GM23338 (cell line): ENCODE data around the gene NAA11. TPM values are rescaled to one million over a fixed set of nuclear protein-coding genes. Genes with fewer than 3 reads are reported as not detected.

Source experiments
- ATAC-seq: fragments of 200-7000 bp; cut with Tn5 transposase; 3 replicates; pipeline ENCODE4 v1.9.1; 2020
- DNase-seq: peaks from one replicate; pipeline ENCODE4 v3.0.0-alpha.2; 2015; ENCODE audit warnings: low spot score
- H2AFZ ChIP-seq: fragments of 200-600 bp; sonication (generic); 2 replicates; pipeline ENCODE4 v1.8.0; 2016; ENCODE audit warnings: antibody characterized with exemption, mild to moderate bottlenecking, moderate library complexity
- H3F3A ChIP-seq: fragments of 200-600 bp; sonication (generic); replicated peaks from 2 replicates; pipeline ENCODE4 v1.8.0; 2017; ENCODE audit warnings: antibody characterized with exemption, mixed run types, low read depth
- H3K27ac ChIP-seq: fragments of 200-600 bp; sonication (generic); 2 replicates; pipeline ENCODE4 v1.6.1; 2016; ENCODE audit warnings: low read depth
- H3K27me3 ChIP-seq: fragments of 200-600 bp; sonication (generic); 2 replicates; pipeline ENCODE4 v1.8.0; 2016; ENCODE audit warnings: mild to moderate bottlenecking, mixed run types, moderate library complexity; ENCODE audit not compliant: insufficient read depth
- H3K36me3 ChIP-seq: fragments of 200-600 bp; sonication (generic); 2 replicates; pipeline ENCODE4 v1.8.0; 2016; ENCODE audit warnings: mild to moderate bottlenecking; ENCODE audit not compliant: insufficient read depth
- H3K4me1 ChIP-seq: fragments of 200-600 bp; sonication (generic); 2 replicates; pipeline ENCODE4 v1.8.0; 2016; ENCODE audit warnings: mild to moderate bottlenecking, moderate library complexity; ENCODE audit not compliant: insufficient read depth
- H3K4me2 ChIP-seq: fragments of 200-600 bp; sonication (generic); 2 replicates; pipeline ENCODE4 v1.7.1; 2017; ENCODE audit warnings: mixed run types
- H3K4me3 ChIP-seq: fragments of 200-600 bp; sonication (generic); 2 replicates; pipeline ENCODE4 v1.6.1; 2016; ENCODE audit warnings: mixed run types
- H3K79me2 ChIP-seq: fragments of 200-600 bp; sonication (generic); replicated peaks from 2 replicates; pipeline ENCODE4 v1.8.0; 2017; ENCODE audit warnings: mild to moderate bottlenecking; ENCODE audit not compliant: insufficient read depth
- H3K9me2 ChIP-seq: fragments of 200-600 bp; sonication (generic); 2 replicates; pipeline ENCODE4 v1.8.0; 2017; ENCODE audit not compliant: insufficient read depth
- H4K20me1 ChIP-seq: fragments of 200-600 bp; sonication (generic); replicated peaks from 2 replicates; pipeline ENCODE4 v1.8.0; 2017; ENCODE audit warnings: mild to moderate bottlenecking; ENCODE audit not compliant: insufficient read depth
- H3K27ac Mint-ChIP-seq: 2 replicates; pipeline ENCODE4 v1.8.0; 2020; ENCODE audit warnings: inconsistent platforms, mild to moderate bottlenecking, moderate library complexity, mixed read lengths
- H3K27me3 Mint-ChIP-seq: 3 replicates; pipeline ENCODE4 v1.8.0; 2022; ENCODE audit warnings: low read depth, mild to moderate bottlenecking, moderate library complexity, mixed read lengths, inconsistent platforms; ENCODE audit not compliant: insufficient read depth, poor library complexity
- H3K36me3 Mint-ChIP-seq: 3 replicates; pipeline ENCODE4 v1.8.0; 2021; ENCODE audit warnings: low read depth, mild to moderate bottlenecking, inconsistent platforms, moderate library complexity, mixed read lengths
- H3K4me1 Mint-ChIP-seq: 3 replicates; pipeline ENCODE4 v1.8.0; 2020; ENCODE audit warnings: mild to moderate bottlenecking, inconsistent platforms, mixed read lengths
- H3K4me3 Mint-ChIP-seq: 3 replicates; pipeline ENCODE4 v1.8.0; 2021; ENCODE audit warnings: moderate library complexity, mild to moderate bottlenecking, inconsistent platforms, mixed read lengths
- H3K9me3 Mint-ChIP-seq: 3 replicates; pipeline ENCODE4 v1.8.0; 2020; ENCODE audit warnings: moderate library complexity, mild to moderate bottlenecking, inconsistent platforms, mixed read lengths
- CREB1 ChIP-seq: fragments of 250-450 bp; sonication (Bioruptor Pico); IDR thresholded peaks from 2 replicates; pipeline ENCODE4 v1.5.0; 2020; ENCODE audit warnings: low read depth, mild to moderate bottlenecking, moderate library complexity
- CTCF ChIP-seq, 2 experiments: fragments of 200-600 bp in 1 of 2; sonication (generic) in 1 of 2; conservative IDR thresholded peaks; 2 replicates each; pipeline versions ENCODE4 v1.5.1 to v1.6.1; 2016 to 2017; ENCODE audit warnings: antibody characterized with exemption in 2 of 2, low read depth in 2 of 2, mild to moderate bottlenecking in 2 of 2, moderate library complexity in 1 of 2
- ETS1 ChIP-seq: IDR thresholded peaks from 2 replicates; pipeline ENCODE4 v1.6.1; 2016; ENCODE audit warnings: antibody characterized with exemption
- EZH2 ChIP-seq: fragments of 200-600 bp; sonication (generic); IDR thresholded peaks from one replicate; pipeline ENCODE4 v1.8.0; 2017; ENCODE audit warnings: antibody characterized with exemption, mild to moderate bottlenecking, low read depth; ENCODE audit not compliant: unreplicated experiment
- EZH2phosphoT487 ChIP-seq: fragments of 200-600 bp; sonication (generic); IDR thresholded peaks from one replicate; pipeline ENCODE4 v1.8.1; 2018; ENCODE audit warnings: antibody characterized with exemption; ENCODE audit not compliant: unreplicated experiment
- JUNB ChIP-seq: IDR thresholded peaks from one replicate; pipeline ENCODE4 v1.6.1; 2016; ENCODE audit warnings: antibody characterized with exemption; ENCODE audit not compliant: unreplicated experiment
- NANOG ChIP-seq: IDR thresholded peaks from 2 replicates; pipeline ENCODE4 v1.6.1; 2016; ENCODE audit warnings: antibody characterized with exemption, borderline replicate concordance
- POLR2AphosphoS5 ChIP-seq: IDR thresholded peaks from 2 replicates; pipeline ENCODE4 v1.6.1; 2016; ENCODE audit warnings: antibody characterized with exemption, low read depth
- REST ChIP-seq: IDR thresholded peaks from one replicate; pipeline ENCODE4 v1.6.1; 2018; ENCODE audit warnings: antibody characterized with exemption; ENCODE audit not compliant: unreplicated experiment
- STAT1 ChIP-seq: IDR thresholded peaks from one replicate; pipeline ENCODE4 v1.6.1; 2016; ENCODE audit warnings: antibody characterized with exemption; ENCODE audit not compliant: unreplicated experiment
- ZNF114 ChIP-seq: fragments of 250-450 bp; sonication (Bioruptor Pico); IDR thresholded peaks from 2 replicates; pipeline ENCODE4 v1.5.0; 2020; ENCODE audit warnings: mild to moderate bottlenecking, moderate library complexity
- ZNF331 ChIP-seq: fragments of 250-450 bp; sonication (Bioruptor Pico); IDR thresholded peaks from 2 replicates; pipeline ENCODE4 v1.5.0; 2020; ENCODE audit warnings: low read depth, mild to moderate bottlenecking, moderate library complexity
- ZNF462 ChIP-seq: fragments of 250-450 bp; sonication (Bioruptor Pico); IDR thresholded peaks from 2 replicates; pipeline ENCODE4 v1.5.0; 2020; ENCODE audit warnings: mild to moderate bottlenecking, moderate library complexity
- polyA plus RNA-seq: library from polyadenylated mRNA; unstranded; fragments of >200 nt; fragmentation: Nextera tagmentation; extraction: Ambion mirVana; gene quantifications from 2 replicates; pipeline ENCODE4 v1.2.1, GENCODE V29; 2016
- total RNA-seq: library from RNA; depleted of rRNA; stranded (reverse); fragments of >200 nt; shearing (Covaris generic); gene quantifications from 2 replicates; pipeline ENCODE4 v1.2.3, GENCODE V29; 2014

Gene NAA11
- total and polyA plus RNA-seq, 2 experiments from 2014 or later, result not detected

DNA sequence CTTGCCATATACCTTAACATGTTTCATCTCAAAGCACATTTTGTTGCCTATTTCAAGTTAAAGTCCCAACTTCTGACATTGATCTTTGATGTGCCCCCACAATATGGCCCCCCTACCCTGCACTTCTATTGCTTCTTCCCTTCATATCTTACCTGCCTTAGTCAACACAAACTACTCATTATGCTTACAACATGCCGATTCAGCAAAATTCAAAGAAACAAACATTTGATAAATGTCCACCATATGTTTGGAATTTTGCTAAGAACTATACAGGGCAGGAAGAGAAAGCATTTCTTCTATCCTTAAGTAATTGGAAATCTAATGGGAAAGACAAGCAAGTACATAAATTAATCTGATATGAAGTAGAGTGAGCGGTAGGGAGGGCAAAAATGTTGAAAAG, 25.6 kb downstream of the NAA11 start:
- no peak overlapping the region for H3K4me3 ChIP-seq
- Mint-ChIP-seq H3K36me3 (no peaks in the 10 kb centered on the region), H3K27ac (no peak overlapping the region), H3K4me3 (no peak overlapping the region), H3K27me3 (no peaks in the 10 kb centered on the region), H3K4me1 (no peaks in the 10 kb centered on the region), H3K9me3 (no peaks in the 10 kb centered on the region)
- no peak for DNase-seq
- TF ChIP-seq POLR2AphosphoS5 (no peak), REST (no peak), CTCF (conservative IDR thresholded peaks at IDR 0.05; ENCODE audit: low read depth in 2 of 2) (no peak), EZH2phosphoT487 (no peak), STAT1 (no peak), ETS1 (no peak), NANOG (no peak), ZNF331 (CRISPR knock-in tag) (no peak), CREB1 (no peak), JUNB (no peak), ZNF114 (no peak), ZNF462 (no peak), EZH2 (no peak)
- no peaks in the 10 kb centered on the region for H3K9me2 ChIP-seq
- H2AFZ ChIP-seq, result no peak overlapping the region
- H3K27ac ChIP-seq, result no peak overlapping the region
- H3F3A ChIP-seq, result no peaks in the 10 kb centered on the region
- H3K27me3 ChIP-seq, result no peaks in the 10 kb centered on the region
- H3K36me3 ChIP-seq, result no peaks in the 10 kb centered on the region
- H3K4me2 ChIP-seq, result no peak overlapping the region
- H4K20me1 ChIP-seq, result no peaks in the 10 kb centered on the region
- no peak for ATAC-seq
- no peaks in the 10 kb centered on the region for H3K4me1 ChIP-seq
- no peaks in the 10 kb centered on the region for H3K79me2 ChIP-seq
